ENCODE results near the gene MECR.

DNA sequence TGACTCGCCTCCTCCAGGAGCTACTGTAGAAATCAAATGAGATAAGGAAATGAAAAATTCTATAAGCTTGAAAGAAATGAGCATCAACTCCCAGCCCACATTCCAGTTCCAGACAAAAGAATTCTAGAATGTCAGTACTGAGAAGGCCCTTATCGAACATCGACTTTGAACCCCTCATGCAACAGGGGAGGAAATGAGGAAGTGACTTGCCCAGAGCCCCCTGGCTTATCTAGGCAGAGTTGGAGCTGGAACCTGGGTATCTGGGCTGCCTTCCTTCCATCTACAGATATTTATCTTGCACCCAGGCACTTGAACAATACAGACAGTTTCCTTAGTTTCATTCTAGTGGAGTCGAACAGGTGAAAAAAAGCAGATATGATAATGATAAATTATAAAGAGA is 22.3 kb downstream of the MECR start:
- no peak for TF ChIP-seq PAX8 (IDR thresholded peaks at IDR 0.05)
- TF ChIP-seq, protein P1, sequence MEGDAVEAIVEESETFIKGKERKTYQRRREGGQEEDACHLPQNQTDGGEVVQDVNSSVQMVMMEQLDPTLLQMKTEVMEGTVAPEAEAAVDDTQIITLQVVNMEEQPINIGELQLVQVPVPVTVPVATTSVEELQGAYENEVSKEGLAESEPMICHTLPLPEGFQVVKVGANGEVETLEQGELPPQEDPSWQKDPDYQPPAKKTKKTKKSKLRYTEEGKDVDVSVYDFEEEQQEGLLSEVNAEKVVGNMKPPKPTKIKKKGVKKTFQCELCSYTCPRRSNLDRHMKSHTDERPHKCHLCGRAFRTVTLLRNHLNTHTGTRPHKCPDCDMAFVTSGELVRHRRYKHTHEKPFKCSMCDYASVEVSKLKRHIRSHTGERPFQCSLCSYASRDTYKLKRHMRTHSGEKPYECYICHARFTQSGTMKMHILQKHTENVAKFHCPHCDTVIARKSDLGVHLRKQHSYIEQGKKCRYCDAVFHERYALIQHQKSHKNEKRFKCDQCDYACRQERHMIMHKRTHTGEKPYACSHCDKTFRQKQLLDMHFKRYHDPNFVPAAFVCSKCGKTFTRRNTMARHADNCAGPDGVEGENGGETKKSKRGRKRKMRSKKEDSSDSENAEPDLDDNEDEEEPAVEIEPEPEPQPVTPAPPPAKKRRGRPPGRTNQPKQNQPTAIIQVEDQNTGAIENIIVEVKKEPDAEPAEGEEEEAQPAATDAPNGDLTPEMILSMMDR (IDR thresholded peaks at IDR 0.05 in 2 of 3, conservative IDR thresholded peaks at IDR 0.05 in 1 of 3; ENCODE audit: control insufficient read depth in 2 of 3, extremely low read depth in 1 of 3, insufficient read depth in 1 of 3, low read depth in 3 of 3, low read length in 3 of 3), result no peak
- TF ChIP-seq, protein P2, sequence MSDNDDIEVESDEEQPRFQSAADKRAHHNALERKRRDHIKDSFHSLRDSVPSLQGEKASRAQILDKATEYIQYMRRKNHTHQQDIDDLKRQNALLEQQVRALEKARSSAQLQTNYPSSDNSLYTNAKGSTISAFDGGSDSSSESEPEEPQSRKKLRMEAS (IDR thresholded peaks at IDR 0.05; ENCODE audit: low read depth, low read length), result no peak
- TF ChIP-seq TAF1 (IDR thresholded peaks at IDR 0.05; ENCODE audit: borderline replicate concordance, low read depth, low read length), result no peak
- no peak for TF ChIP-seq POLR2A (IDR thresholded peaks at IDR 0.05; ENCODE audit: low read depth, low read length)
- no peak for TF ChIP-seq GATAD2B (conservative IDR thresholded peaks at IDR 0.05; ENCODE audit: low read depth)
- TF ChIP-seq BACH1 (IDR thresholded peaks at IDR 0.05; ENCODE audit: borderline replicate concordance), result no peak
